PFSK-1 (cell line): ENCODE data around the gene WFDC1.

ENCODE experiments used
- FOXP2 ChIP-seq: optimal IDR thresholded peaks from 2 replicates; pipeline ENCODE3; 2011; ENCODE audit warnings: borderline replicate concordance, control low read depth, inconsistent platforms; ENCODE audit not compliant: insufficient read depth; ENCODE audit errors: extremely low read length, extremely low read depth
- POLR2AphosphoS5 ChIP-seq: IDR thresholded peaks from 2 replicates; pipeline ENCODE4 v1.6.1; 2012; ENCODE audit warnings: low read depth, mild to moderate bottlenecking, control low read depth, low read length, moderate library complexity
- SIN3A ChIP-seq: IDR thresholded peaks from 2 replicates; pipeline ENCODE4 v1.6.1; 2012; ENCODE audit warnings: mild to moderate bottlenecking, low read length, moderate library complexity, borderline replicate concordance; ENCODE audit not compliant: insufficient read depth
- TAF1 ChIP-seq: IDR thresholded peaks from 2 replicates; pipeline ENCODE4 v1.6.1; 2012; ENCODE audit warnings: low read length, control low read depth, borderline replicate concordance; ENCODE audit not compliant: insufficient read depth
- TF ChIP-seq, protein P1 (sequence below), 2 experiments: IDR thresholded peaks; 2 replicates each; pipeline versions ENCODE4 v1.6.1 to v1.8.0; 2011 to 2012; ENCODE audit warnings: low read depth in 2 of 2, low read length in 2 of 2, control low read depth in 1 of 2, inconsistent platforms in 1 of 2, mild to moderate bottlenecking in 1 of 2, moderate library complexity in 1 of 2; ENCODE audit not compliant: insufficient read depth in 1 of 2

DNA sequence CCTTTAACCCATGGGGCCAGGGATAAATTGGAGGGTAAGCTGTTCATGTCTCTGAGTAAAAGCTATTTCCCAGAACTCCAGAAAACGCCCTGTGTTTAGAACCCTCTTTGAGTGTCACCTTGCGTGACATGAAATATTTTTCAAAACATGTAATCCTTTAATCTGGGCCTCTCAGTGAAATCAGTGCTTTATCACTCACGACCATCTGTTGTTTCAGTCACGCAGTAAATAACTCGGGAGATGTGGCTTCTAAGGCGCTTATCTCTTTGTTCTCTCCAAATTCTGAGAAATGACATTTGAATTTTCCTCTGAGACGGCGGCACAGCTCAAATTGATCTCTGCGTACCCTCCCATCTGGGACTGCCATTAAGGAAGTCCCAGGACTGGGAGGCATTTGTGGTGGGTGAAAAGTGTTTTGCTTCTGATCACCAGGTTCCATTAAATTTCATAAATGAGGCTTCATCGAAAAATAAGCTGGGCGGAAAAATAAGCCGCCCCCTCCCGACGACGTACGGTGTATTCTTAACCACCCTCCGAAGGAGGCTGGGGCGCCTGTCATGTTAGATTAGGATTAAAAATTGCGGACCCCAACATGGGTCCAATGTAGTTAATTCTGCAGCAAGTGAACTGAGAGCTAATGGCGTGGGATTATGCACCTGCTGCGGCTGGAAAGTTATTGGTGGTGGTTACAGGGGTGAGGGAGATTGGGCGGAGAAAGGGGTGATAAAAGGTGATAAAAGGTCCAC lies 12.7 kb downstream of the WFDC1 start:
- TF ChIP-seq, protein P1, sequence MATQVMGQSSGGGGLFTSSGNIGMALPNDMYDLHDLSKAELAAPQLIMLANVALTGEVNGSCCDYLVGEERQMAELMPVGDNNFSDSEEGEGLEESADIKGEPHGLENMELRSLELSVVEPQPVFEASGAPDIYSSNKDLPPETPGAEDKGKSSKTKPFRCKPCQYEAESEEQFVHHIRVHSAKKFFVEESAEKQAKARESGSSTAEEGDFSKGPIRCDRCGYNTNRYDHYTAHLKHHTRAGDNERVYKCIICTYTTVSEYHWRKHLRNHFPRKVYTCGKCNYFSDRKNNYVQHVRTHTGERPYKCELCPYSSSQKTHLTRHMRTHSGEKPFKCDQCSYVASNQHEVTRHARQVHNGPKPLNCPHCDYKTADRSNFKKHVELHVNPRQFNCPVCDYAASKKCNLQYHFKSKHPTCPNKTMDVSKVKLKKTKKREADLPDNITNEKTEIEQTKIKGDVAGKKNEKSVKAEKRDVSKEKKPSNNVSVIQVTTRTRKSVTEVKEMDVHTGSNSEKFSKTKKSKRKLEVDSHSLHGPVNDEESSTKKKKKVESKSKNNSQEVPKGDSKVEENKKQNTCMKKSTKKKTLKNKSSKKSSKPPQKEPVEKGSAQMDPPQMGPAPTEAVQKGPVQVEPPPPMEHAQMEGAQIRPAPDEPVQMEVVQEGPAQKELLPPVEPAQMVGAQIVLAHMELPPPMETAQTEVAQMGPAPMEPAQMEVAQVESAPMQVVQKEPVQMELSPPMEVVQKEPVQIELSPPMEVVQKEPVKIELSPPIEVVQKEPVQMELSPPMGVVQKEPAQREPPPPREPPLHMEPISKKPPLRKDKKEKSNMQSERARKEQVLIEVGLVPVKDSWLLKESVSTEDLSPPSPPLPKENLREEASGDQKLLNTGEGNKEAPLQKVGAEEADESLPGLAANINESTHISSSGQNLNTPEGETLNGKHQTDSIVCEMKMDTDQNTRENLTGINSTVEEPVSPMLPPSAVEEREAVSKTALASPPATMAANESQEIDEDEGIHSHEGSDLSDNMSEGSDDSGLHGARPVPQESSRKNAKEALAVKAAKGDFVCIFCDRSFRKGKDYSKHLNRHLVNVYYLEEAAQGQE (IDR thresholded peaks at IDR 0.05; ENCODE audit: insufficient read depth in 1 of 2, low read depth in 2 of 2, low read length in 2 of 2), result no peak
- TF ChIP-seq SIN3A (no peak), POLR2AphosphoS5 (no peak), TAF1 (no peak), FOXP2 (no peak)
